Heart left ventricle (tissue), 13 donors: Measurements from ENCODE around the gene ECD.

Experiments used
- CTCF ChIP-seq, 12 donors: fragments of 200-600 bp; sonication (generic) in 4 of 12; IDR thresholded peaks; one replicate each; pipeline versions ENCODE4 v1.5.0 to v1.8.0; 2018 to 2022; ENCODE audit warnings: antibody characterized with exemption in 12 of 12, mild to moderate bottlenecking in 5 of 12
- POLR2A ChIP-seq, 2 donors: fragments of 450-650 bp; IDR thresholded peaks; one replicate each; pipeline ENCODE4 v1.6.1; 2017; ENCODE audit warnings: antibody characterized with exemption in 2 of 2, mild to moderate bottlenecking in 2 of 2, moderate library complexity in 2 of 2
- donor health status: ischemic (EF 13 %, LVEDD 7.1; RV severe dilation, severe dysfunction).
- donor health status: DM: no; HTN: yes; CAD: no.
- donor health status: DM: no; HTN: no; CAD: no.
- donor health status: ischemic (EF 25% LVEDD 6.9; RV normal size, moderate dysfunction).
- donor health status: ischemic (EF 25% LVEDD 5.7; RV mildly dilated, moderate dysfunction).
- donor health status: ischemic (EF 35%, LVEDD 5.7; RV mildly dilated, moderate dysfunction).
- donor health status: nonischemic (EF 11% LVEDD 7.7; RV severe dilation, severe dysfunction).
- donor health status: DM: yes; HTN: yes; CAD: no.
- donor health status: PGD.
- donor health status: ischemic (EF 29% LVEDD 5.4; RV normal size, mild dysfunction).
- donor health status: nonischemic (EF 23%, LVEDD 6.1; RV moderate dilation, normal function).

- no peak for TF ChIP-seq CTCF (IDR thresholded peaks at IDR 0.05)
- no peak for TF ChIP-seq POLR2A (IDR thresholded peaks at IDR 0.05)
Observed at GRCh38 chr10:73152009-73152408, 15.8 kb downstream of the ECD start.
